Calu3 (cell line): ENCODE results near the gene PVALB. TPM values are rescaled to one million over a fixed set of nuclear protein-coding genes. Genes with fewer than 3 reads are reported as not detected.

Experiments
- BruUV-seq: library from RNA; stranded (reverse); fragments of 400-500 nt; replicated peaks from 2 replicates; lab custom pipeline; 2021; lab: Mats Ljungman, UMichigan
- CTCF ChIA-PET: fragments of 300-600 bp; sonication (Branson Sonifier 250); formaldehyde crosslinking; loops from one replicate; lab custom pipeline; 2022; ENCODE audit warnings: antibody characterized with exemption; lab: Charles Lee
- DNase-seq: peaks from one replicate; pipeline ENCODE4 v3.0.0; 2022
- H3K27ac Mint-ChIP-seq: one replicate; pipeline ENCODE4 v1.8.0; 2022; ENCODE audit warnings: mixed read lengths; ENCODE audit not compliant: unreplicated experiment
- H3K27me3 Mint-ChIP-seq: one replicate; pipeline ENCODE4 v1.8.0; 2022; ENCODE audit warnings: mixed read lengths; ENCODE audit not compliant: unreplicated experiment
- H3K36me3 Mint-ChIP-seq: one replicate; pipeline ENCODE4 v1.8.0; 2022; ENCODE audit warnings: mild to moderate bottlenecking, moderate library complexity, mixed read lengths; ENCODE audit not compliant: insufficient read depth, unreplicated experiment
- H3K4me1 Mint-ChIP-seq: one replicate; pipeline ENCODE4 v1.8.0; 2022; ENCODE audit warnings: mild to moderate bottlenecking, low read depth, mixed read lengths; ENCODE audit not compliant: unreplicated experiment
- H3K4me3 Mint-ChIP-seq: one replicate; pipeline ENCODE4 v1.8.0; 2022; ENCODE audit warnings: mild to moderate bottlenecking, low read depth, moderate library complexity, mixed read lengths; ENCODE audit not compliant: unreplicated experiment
- H3K9me3 Mint-ChIP-seq: one replicate; pipeline ENCODE4 v1.8.0; 2022; ENCODE audit warnings: low read depth, mixed read lengths; ENCODE audit not compliant: unreplicated experiment
- intact Hi-C: fragments of 100-400 bp; cut with micrococcal nuclease; formaldehyde crosslinking; loops from one replicate; pipeline ENCODE4 v1.10.0; 2022; ENCODE audit not compliant: unreplicated experiment
- total RNA-seq: library from RNA; stranded (reverse); gene quantifications from 2 replicates; pipeline ENCODE4 v1.2.3, GENCODE V29; 2022
- TF ChIP-seq, protein P1 (sequence below): fragments of 200-600 bp; IDR thresholded peaks from one replicate; pipeline ENCODE4 v1.8.0; 2022; ENCODE audit warnings: antibody characterized with exemption; ENCODE audit not compliant: unreplicated experiment

Gene PVALB
- total RNA-seq, 1 experiment from 2014 or later: not detected

DNA sequence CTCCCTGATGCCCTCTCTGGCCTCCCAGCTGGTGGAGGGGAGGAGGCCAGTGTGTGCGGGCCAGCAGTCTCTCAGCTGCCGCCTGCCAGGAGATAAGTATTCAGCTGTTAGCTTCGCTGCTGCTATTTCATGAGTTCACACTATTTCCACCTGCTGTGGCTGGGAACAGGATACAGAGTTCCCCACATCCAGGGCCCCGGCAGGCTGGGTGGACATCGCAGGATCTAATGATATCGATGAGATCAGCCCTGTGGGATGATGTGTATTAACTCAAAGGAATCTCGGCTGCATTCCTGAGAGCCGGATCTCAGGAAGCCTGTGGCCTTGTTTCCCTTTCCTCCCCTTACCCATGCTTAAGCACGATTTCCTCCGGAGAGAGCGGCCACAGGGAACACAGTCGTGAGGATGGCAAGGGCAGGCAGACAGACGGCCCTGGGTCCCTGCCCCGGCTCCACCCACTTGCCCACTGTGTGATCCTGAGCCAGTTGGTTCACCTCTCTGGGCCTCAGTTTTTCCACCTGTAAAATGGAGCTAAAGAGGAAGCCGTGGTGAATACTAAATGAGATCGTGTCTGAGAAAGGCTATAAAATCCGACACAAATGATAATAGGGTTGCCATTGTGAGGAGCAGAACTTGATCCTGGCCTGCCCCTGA, 6.5 kb upstream of the PVALB start:
- Mint-ChIP-seq H3K4me3 (no peak overlapping the region), H3K27ac (no peak overlapping the region), H3K9me3 (no peaks in the 10 kb centered on the region), H3K36me3 (no peaks in the 10 kb centered on the region), H3K4me1 (no peaks in the 10 kb centered on the region), H3K27me3 (peaks cover 89% of the 10 kb centered on the region)
- CTCF ChIA-PET: no interaction called here
- no peak for DNase-seq
- no TSS peak for BruUV-seq
- intact Hi-C loops: no loop called here
- TF ChIP-seq, protein P1, sequence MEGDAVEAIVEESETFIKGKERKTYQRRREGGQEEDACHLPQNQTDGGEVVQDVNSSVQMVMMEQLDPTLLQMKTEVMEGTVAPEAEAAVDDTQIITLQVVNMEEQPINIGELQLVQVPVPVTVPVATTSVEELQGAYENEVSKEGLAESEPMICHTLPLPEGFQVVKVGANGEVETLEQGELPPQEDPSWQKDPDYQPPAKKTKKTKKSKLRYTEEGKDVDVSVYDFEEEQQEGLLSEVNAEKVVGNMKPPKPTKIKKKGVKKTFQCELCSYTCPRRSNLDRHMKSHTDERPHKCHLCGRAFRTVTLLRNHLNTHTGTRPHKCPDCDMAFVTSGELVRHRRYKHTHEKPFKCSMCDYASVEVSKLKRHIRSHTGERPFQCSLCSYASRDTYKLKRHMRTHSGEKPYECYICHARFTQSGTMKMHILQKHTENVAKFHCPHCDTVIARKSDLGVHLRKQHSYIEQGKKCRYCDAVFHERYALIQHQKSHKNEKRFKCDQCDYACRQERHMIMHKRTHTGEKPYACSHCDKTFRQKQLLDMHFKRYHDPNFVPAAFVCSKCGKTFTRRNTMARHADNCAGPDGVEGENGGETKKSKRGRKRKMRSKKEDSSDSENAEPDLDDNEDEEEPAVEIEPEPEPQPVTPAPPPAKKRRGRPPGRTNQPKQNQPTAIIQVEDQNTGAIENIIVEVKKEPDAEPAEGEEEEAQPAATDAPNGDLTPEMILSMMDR: no peak

DNA sequence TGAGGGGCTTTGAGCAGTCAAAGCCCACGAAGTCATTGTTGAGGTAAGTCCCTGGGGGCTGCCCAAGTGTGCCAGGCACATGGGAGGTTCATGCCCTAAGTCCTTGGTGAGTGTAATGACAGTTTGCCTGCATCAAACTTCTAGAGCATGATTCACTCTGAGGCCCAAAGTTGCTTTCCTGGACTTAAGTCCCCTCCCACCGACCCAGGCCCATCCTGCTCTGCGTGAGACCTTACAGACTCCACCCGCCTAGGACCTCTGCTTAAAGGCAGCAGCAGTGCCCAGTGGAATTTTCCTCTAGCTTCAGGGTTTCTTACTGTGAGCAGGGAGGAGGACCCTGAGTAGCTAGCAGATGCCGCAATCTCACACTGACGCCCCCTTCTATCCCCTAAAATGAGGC, 5.7 kb upstream of the PVALB start:
- intact Hi-C loops: no loop called here
- H3K9me3 Mint-ChIP-seq: no peaks in the 10 kb centered on the region
- no peaks in the 10 kb centered on the region for H3K4me1 Mint-ChIP-seq
- peaks cover 89% of the 10 kb centered on the region for H3K27me3 Mint-ChIP-seq
- BruUV-seq: no TSS peak
- no peak overlapping the region for H3K4me3 Mint-ChIP-seq
- CTCF ChIA-PET: no interaction called here
- TF ChIP-seq, protein P1: no peak
- no peak for DNase-seq
- no peak overlapping the region for H3K27ac Mint-ChIP-seq
- H3K36me3 Mint-ChIP-seq: no peaks in the 10 kb centered on the region

DNA sequence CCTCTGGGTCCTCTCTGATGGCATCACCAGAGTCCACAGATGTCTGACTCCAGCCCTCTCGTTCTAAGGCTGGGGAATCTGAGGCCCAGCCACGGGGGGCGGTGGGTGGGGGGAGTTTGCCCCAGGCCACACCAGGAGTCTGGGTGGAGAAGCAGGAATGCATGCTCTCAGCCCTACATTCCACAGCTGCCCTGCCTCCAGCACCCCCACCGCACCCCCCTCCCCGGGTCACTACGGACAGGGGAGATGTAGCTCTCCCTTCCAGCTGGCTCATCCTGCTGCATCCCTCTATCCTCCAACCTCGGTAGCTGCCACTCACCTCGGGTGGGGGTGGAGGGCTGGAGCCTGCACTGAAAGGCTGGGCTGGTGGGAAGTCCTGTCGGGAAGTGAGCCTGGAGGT, 2.3 kb upstream of the PVALB start:
- TF ChIP-seq, protein P1: no peak
- Mint-ChIP-seq H3K27me3 (peaks cover 89% of the 10 kb centered on the region), H3K4me3 (no peak overlapping the region)

DNA sequence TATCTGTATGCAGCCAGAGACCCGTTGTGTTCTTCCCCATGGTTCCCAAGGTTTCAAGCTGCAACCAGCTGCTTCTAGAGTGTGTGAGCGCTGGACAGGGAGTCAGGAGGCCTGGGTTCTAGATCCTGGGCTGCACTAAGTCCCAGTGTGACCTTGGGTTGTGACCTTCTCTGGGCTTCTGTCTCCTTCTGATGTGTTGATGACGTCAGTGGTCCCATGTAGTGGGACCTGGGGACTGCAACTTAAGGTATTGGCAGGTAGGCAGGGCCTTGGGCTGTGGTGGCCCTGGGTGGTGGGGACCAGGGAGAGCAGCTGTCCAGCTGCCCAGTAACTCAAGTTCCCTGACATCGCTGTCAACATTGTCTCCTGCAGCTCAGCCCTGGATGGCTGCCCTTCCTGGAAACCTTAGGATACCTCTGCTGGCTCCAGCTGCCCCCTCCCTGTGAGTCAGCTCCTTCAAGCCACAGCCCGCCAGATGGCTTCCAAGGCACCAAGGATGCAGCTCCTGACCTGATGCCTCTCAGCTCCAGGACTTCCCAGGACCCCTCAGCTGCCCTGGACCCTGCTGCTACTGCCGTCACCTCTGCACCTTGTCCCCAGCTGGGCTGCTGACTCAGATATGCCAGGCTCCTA, 1.3 kb upstream of the PVALB start:
- Mint-ChIP-seq H3K36me3 (no peaks in the 10 kb centered on the region), H3K4me1 (no peaks in the 10 kb centered on the region), H3K27ac (no peak overlapping the region), H3K9me3 (no peaks in the 10 kb centered on the region), H3K4me3 (peak overlapping the region; percentile 17), H3K27me3 (peaks cover 89% of the 10 kb centered on the region)
- no TSS peak for BruUV-seq
- TF ChIP-seq, protein P1: no peak
- DNase-seq: no peak
- CTCF ChIA-PET: interaction anchor here (0.6 to 1.4 kb wide), 3 partner anchors 31 to 120 kb away, joined by 3 to 5 read pairs (median 3); no protein-coding TSS in a partner anchor
- intact Hi-C loops: no loop called here

More for the DNA sequence above, 2.3 kb upstream of the PVALB start:
- Mint-ChIP-seq H3K4me1 (no peaks in the 10 kb centered on the region), H3K36me3 (no peaks in the 10 kb centered on the region), H3K9me3 (no peaks in the 10 kb centered on the region), H3K27ac (no peak overlapping the region)
- BruUV-seq: no TSS peak
- no peak for DNase-seq
- intact Hi-C loops: no loop called here
- CTCF ChIA-PET: interaction anchor here (0.6 to 1.4 kb wide), 3 partner anchors 32 to 119 kb away, joined by 3 to 5 read pairs (median 3); no protein-coding TSS in a partner anchor
